DND-41 (cell line): ENCODE measurements around the gene PIGA.
"Not testable (repeated sequence)": the region's sequence is repeated elsewhere in the genome, so short reads cannot be mapped to it uniquely, and the experiment has no call there.

Source experiments
- ATAC-seq: fragments of 200-7000 bp; cut with Tn5 transposase; 3 replicates; pipeline ENCODE4 v1.9.1; 2021; ENCODE audit warnings: low read depth; ENCODE audit not compliant: insufficient read depth
- DNase-seq: peaks from one replicate; pipeline ENCODE4 v3.0.0-alpha.2; 2020
- H2AFZ ChIP-seq: 2 replicates; pipeline ENCODE4 v1.6.0; 2012; ENCODE audit warnings: low read depth, low read length
- H3K27ac ChIP-seq: 2 replicates; pipeline ENCODE4 v1.5.1; 2012; ENCODE audit warnings: low read length, inconsistent platforms
- H3K27me3 ChIP-seq: fragments of 200-600 bp; sonication (generic); 2 replicates; pipeline ENCODE4 v1.6.0; 2012; ENCODE audit warnings: low read length, mild to moderate bottlenecking, inconsistent platforms; ENCODE audit not compliant: insufficient read depth, poor library complexity
- H3K36me3 ChIP-seq: 2 replicates; pipeline ENCODE4 v1.5.1; 2012; ENCODE audit warnings: low read length, inconsistent platforms; ENCODE audit not compliant: insufficient read depth
- H3K4me1 ChIP-seq: 2 replicates; pipeline ENCODE4 v1.5.1; 2012; ENCODE audit warnings: mild to moderate bottlenecking, low read length; ENCODE audit not compliant: insufficient read depth
- H3K4me2 ChIP-seq: 2 replicates; pipeline ENCODE4 v1.6.0; 2012; ENCODE audit warnings: mild to moderate bottlenecking, moderate library complexity, low read length, inconsistent platforms; ENCODE audit not compliant: insufficient read depth
- H3K4me3 ChIP-seq, 2 experiments: fragments of 200-600 bp in 1 of 2; shearing (Covaris generic) in 1 of 2; 2 replicates each; pipeline ENCODE4 v1.5.1; 2012 to 2016; ENCODE audit warnings: inconsistent platforms in 2 of 2, low read length in 2 of 2, mild to moderate bottlenecking in 2 of 2, low read depth in 1 of 2, moderate library complexity in 1 of 2
- H3K79me2 ChIP-seq: 2 replicates; pipeline ENCODE4 v1.6.0; 2012; ENCODE audit warnings: low read length, inconsistent platforms; ENCODE audit not compliant: insufficient read depth
- H3K9ac ChIP-seq: 2 replicates; pipeline ENCODE4 v1.6.0; 2012; ENCODE audit warnings: low read depth, mild to moderate bottlenecking, inconsistent platforms, low read length, moderate library complexity
- H3K9me3 ChIP-seq: 2 replicates; pipeline ENCODE4 v1.5.1; 2012; ENCODE audit warnings: low read length, moderate library complexity, mild to moderate bottlenecking, inconsistent platforms; ENCODE audit not compliant: insufficient read depth, severe bottlenecking
- H4K20me1 ChIP-seq: 2 replicates; pipeline ENCODE4 v1.6.0; 2012; ENCODE audit warnings: low read length; ENCODE audit not compliant: insufficient read depth
- EZH2 ChIP-seq: IDR thresholded peaks from 3 replicates; pipeline ENCODE4 v1.6.1; 2012; ENCODE audit warnings: borderline replicate concordance, low read depth, mild to moderate bottlenecking, moderate library complexity, low read length, inconsistent platforms; ENCODE audit not compliant: severe bottlenecking
- TF ChIP-seq, protein P1 (sequence below): IDR thresholded peaks from 2 replicates; pipeline ENCODE4 v1.5.1; 2012; ENCODE audit warnings: borderline replicate concordance, low read length, moderate library complexity, mild to moderate bottlenecking; ENCODE audit not compliant: poor library complexity, severe bottlenecking; ENCODE audit errors: extremely low read depth

The PIGA gene

DNA sequence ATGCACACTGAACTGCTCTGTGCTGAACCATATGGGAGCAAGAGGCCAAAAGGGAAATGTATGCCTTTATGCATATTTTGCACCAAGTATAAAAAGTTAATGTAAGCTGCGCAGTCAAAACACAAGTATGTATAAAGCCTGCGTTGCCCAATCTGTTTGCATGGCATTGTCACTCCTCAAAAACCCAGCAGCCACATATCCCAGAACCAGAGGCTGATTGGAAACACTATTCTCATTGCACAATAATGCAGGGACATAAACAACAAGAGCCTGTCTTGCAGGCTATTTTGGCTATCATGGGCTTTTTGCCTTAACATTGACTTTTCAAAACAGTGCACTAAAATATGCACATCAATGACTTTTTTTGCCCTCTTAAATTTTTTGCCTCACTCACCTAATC lies 60.4 kb downstream of the PIGA start:
- Histone ChIP-seq H4K20me1 (no peaks in the 10 kb centered on the region), H3K79me2 (no peaks in the 10 kb centered on the region), H3K27me3 (no peaks in the 10 kb centered on the region), H3K36me3 (no peaks in the 10 kb centered on the region), H2AFZ (no peak overlapping the region), H3K4me2 (no peak overlapping the region), H3K4me1 (peaks cover 3% of the 10 kb centered on the region; the same call in 1 of the 2 replicates), H3K9me3 (no peaks in the 10 kb centered on the region), H3K4me3 (no peak overlapping the region), H3K27ac (no peak overlapping the region), H3K9ac (no peak overlapping the region)
- DNase-seq (no peak), ATAC-seq (no peak)
- TF ChIP-seq, protein P1, sequence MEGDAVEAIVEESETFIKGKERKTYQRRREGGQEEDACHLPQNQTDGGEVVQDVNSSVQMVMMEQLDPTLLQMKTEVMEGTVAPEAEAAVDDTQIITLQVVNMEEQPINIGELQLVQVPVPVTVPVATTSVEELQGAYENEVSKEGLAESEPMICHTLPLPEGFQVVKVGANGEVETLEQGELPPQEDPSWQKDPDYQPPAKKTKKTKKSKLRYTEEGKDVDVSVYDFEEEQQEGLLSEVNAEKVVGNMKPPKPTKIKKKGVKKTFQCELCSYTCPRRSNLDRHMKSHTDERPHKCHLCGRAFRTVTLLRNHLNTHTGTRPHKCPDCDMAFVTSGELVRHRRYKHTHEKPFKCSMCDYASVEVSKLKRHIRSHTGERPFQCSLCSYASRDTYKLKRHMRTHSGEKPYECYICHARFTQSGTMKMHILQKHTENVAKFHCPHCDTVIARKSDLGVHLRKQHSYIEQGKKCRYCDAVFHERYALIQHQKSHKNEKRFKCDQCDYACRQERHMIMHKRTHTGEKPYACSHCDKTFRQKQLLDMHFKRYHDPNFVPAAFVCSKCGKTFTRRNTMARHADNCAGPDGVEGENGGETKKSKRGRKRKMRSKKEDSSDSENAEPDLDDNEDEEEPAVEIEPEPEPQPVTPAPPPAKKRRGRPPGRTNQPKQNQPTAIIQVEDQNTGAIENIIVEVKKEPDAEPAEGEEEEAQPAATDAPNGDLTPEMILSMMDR = no peak
- TF ChIP-seq EZH2 = no peak

GRCh38 chrX:15273275-15273674 lies 62.0 kb downstream of the PIGA start:
- not testable (repeated sequence) for H3K27ac ChIP-seq, H4K20me1 ChIP-seq, H3K36me3 ChIP-seq, H3K4me2 ChIP-seq, DNase-seq, H3K9me3 ChIP-seq, H2AFZ ChIP-seq, H3K27me3 ChIP-seq, H3K4me3 ChIP-seq, H3K9ac ChIP-seq, ATAC-seq, H3K79me2 ChIP-seq, H3K4me1 ChIP-seq

- ATAC-seq (no peak), DNase-seq (no peak)
- Histone ChIP-seq H3K4me3 (no peak overlapping the region), H3K36me3 (no peaks in the 10 kb centered on the region), H3K79me2 (no peaks in the 10 kb centered on the region), H3K9me3 (no peaks in the 10 kb centered on the region), H3K4me2 (no peak overlapping the region), H3K27me3 (no peaks in the 10 kb centered on the region), H3K9ac (no peak overlapping the region), H4K20me1 (no peaks in the 10 kb centered on the region), H3K4me1 (peaks cover 7% of the 10 kb centered on the region; the same call in 1 of the 2 replicates), H3K27ac (no peak overlapping the region), H2AFZ (no peak overlapping the region)
- TF ChIP-seq, protein P1 = no peak
- TF ChIP-seq EZH2 = no peak
Observed at GRCh38 chrX:15271757-15272156, 63.6 kb downstream of the PIGA start.

GRCh38 chrX:15269618-15270521 lies 65.5 kb downstream of the PIGA start, which contains the start of gene ASB9:
ASB9 (minus strand) TSS chrX:15270083; CDS start chrX:15269874, 209 bp downstream.
- H3K4me3 ChIP-seq = no peak within 1 kb of the TSS; a peak in 1 of 4 replicates

More at GRCh38 chrX:15269618-15270521, 65.5 kb downstream of the PIGA start, which contains the start of gene ASB9:
- TF ChIP-seq, protein P1 = no peak
- no peak for TF ChIP-seq EZH2
- ATAC-seq (peak; percentile 49), DNase-seq (peak; percentile 7)
- H3K4me2 ChIP-seq = peak within 1 kb of the TSS; percentile 42
- no peaks in the 10 kb centered on the region for H3K36me3 ChIP-seq
- no peaks in the 10 kb centered on the region for H3K27me3 ChIP-seq
- no peak within 1 kb of the TSS for H3K27ac ChIP-seq
- peak within 1 kb of the TSS; percentile 58 for H2AFZ ChIP-seq
- peaks cover 7% of the 10 kb centered on the region; the same call in 1 of the 2 replicates for H3K4me1 ChIP-seq
- H3K9ac ChIP-seq = peak within 1 kb of the TSS; percentile 26; the same call in 1 of the 2 replicates
- H3K9me3 ChIP-seq = no peaks in the 10 kb centered on the region
- no peaks in the 10 kb centered on the region for H4K20me1 ChIP-seq
- no peaks in the 10 kb centered on the region for H3K79me2 ChIP-seq
